Measurements from ENCODE around the gene MTRF1L.
"Not testable (repeated sequence)": the region's sequence is repeated elsewhere in the genome, so short reads cannot be mapped to it uniquely, and the experiment has no call there.

GRCh38 chr6:153000790-153001189, 1.7 kb downstream of the MTRF1L start:
- not testable (repeated sequence) for TF ChIP-seq EZH2 (IDR thresholded peaks at IDR 0.05; ENCODE audit: borderline replicate concordance, low read depth, low read length, severe bottlenecking); CTCF (IDR thresholded peaks at IDR 0.05; ENCODE audit: borderline replicate concordance, extremely low read depth, low read length, poor library complexity, severe bottlenecking)

All from DND-41 (cell line).